HAP-1 (cell line): ENCODE measurements around the gene ADGRG3.

Experiments
- DNase-seq, 2 experiments: peaks; one replicate each; pipeline ENCODE4 v3.0.0-alpha.2; 2016 to 2020; ENCODE audit warnings: low spot score in 2 of 2
- H3K27me3 ChIP-seq: fragments of 250-450 bp; sonication (Bioruptor Pico); 2 replicates; pipeline ENCODE4 v1.5.1; 2020; ENCODE audit warnings: low read depth, mild to moderate bottlenecking, moderate library complexity
- H3K36me3 ChIP-seq: fragments of 250-450 bp; sonication (Bioruptor Pico); replicated peaks from 2 replicates; pipeline ENCODE4 v1.5.1; 2020; ENCODE audit warnings: mild to moderate bottlenecking
- H3K4me1 ChIP-seq: fragments of 250-450 bp; sonication (Bioruptor Pico); 2 replicates; pipeline ENCODE4 v1.5.1; 2020; ENCODE audit warnings: mild to moderate bottlenecking
- H3K4me3 ChIP-seq: fragments of 250-450 bp; sonication (Bioruptor Pico); 2 replicates; pipeline ENCODE4 v1.5.1; 2020; ENCODE audit warnings: mild to moderate bottlenecking, moderate library complexity
- H3K9me3 ChIP-seq: fragments of 250-450 bp; sonication (Bioruptor Pico); 2 replicates; pipeline ENCODE4 v1.5.1; 2020; ENCODE audit warnings: mild to moderate bottlenecking, moderate library complexity
- in situ Hi-C: fragments of 300-500 bp; cut with MboI; formaldehyde crosslinking; loops from 3 replicates; pipeline ENCODE4 v1.14.3; 2020; ENCODE audit warnings: low sequenced_read_pairs, inconsistent platforms, mixed read lengths

The ADGRG3 gene

DNA sequence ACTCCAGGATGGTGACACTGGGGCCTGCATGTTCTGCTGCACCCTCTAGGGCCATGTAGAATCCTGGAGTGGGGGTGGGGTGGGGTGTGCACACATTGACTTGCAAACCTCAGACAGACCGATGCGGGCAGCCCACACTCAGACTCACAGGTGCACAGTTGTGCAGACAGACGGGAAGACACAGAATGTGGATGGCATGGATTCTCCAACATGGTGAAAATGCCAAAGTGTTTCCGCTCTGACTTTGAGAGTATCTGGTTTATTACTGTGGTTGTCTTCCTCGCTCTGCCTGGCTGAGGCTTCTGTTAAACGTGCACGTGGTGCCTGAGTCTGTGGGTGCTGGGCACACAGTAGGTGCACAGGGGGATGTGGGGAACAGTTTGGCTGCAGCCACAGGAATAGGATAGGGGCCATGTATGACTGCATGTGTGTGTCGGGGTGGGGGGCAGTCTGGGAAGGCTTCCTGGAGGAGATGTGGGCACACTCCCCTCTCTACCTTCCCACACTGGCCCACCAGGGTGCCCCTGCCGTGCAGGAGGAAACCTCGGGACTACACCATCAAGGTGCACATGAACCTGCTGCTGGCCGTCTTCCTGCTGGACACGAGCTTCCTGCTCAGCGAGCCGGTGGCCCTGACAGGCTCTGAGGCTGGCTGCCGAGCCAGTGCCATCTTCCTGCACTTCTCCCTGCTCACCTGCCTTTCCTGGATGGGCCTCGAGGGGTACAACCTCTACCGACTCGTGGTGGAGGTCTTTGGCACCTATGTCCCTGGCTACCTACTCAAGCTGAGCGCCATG, 9.0 kb upstream of the ADGRG3 start:
- H3K9me3 ChIP-seq: no peaks in the 10 kb centered on the region
- no peaks in the 10 kb centered on the region for H3K27me3 ChIP-seq
- no peaks in the 10 kb centered on the region for H3K4me1 ChIP-seq
- DNase-seq: no peak
- in situ Hi-C loops: no loop called here
- H3K36me3 ChIP-seq: no peaks in the 10 kb centered on the region
- no peak overlapping the region for H3K4me3 ChIP-seq

DNA sequence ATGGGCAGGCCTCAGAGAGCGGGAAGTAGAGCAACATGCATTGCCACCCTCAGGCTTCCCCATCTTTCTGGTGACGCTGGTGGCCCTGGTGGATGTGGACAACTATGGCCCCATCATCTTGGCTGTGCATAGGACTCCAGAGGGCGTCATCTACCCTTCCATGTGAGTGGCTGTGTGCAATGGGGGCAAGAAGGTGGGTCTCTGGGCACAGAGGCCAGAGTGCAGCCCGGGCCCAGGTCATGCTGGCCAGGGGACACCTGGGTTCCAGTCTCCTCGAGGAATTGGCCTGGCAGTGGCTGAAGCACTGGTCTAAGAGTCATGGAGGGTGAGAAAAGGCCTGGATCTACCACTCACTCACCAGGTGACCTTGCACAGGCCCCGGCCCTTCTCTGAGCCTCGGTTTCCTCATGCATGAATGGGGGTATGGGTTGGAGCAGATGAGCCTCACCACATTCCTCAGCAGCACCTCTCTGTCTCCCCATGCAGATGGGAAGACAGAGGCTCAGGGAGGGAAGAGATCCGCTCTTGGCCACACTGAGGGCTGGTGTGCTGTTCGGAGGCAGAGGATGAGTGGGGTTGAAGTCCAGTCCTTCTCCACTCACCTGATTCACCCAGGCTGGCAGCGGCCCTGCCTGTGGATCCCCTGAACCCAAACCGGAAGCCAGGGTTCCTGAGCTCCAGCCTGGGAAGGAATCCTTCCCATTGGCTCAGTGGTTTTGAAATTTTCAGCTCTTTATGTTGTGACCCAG, 7.2 kb upstream of the ADGRG3 start:
- Histone ChIP-seq H3K9me3 (no peaks in the 10 kb centered on the region), H3K36me3 (no peaks in the 10 kb centered on the region), H3K4me1 (no peaks in the 10 kb centered on the region), H3K4me3 (no peak overlapping the region), H3K27me3 (no peaks in the 10 kb centered on the region)
- in situ Hi-C loops: no loop called here
- no peak for DNase-seq

GRCh38 chr16:57661510-57661909, 6.6 kb upstream of the ADGRG3 start:
- no peaks in the 10 kb centered on the region for H3K9me3 ChIP-seq
- in situ Hi-C loops: no loop called here
- no peak for DNase-seq
- H3K4me3 ChIP-seq: no peak overlapping the region
- no peaks in the 10 kb centered on the region for H3K36me3 ChIP-seq
- H3K4me1 ChIP-seq: no peaks in the 10 kb centered on the region
- no peaks in the 10 kb centered on the region for H3K27me3 ChIP-seq

DNA sequence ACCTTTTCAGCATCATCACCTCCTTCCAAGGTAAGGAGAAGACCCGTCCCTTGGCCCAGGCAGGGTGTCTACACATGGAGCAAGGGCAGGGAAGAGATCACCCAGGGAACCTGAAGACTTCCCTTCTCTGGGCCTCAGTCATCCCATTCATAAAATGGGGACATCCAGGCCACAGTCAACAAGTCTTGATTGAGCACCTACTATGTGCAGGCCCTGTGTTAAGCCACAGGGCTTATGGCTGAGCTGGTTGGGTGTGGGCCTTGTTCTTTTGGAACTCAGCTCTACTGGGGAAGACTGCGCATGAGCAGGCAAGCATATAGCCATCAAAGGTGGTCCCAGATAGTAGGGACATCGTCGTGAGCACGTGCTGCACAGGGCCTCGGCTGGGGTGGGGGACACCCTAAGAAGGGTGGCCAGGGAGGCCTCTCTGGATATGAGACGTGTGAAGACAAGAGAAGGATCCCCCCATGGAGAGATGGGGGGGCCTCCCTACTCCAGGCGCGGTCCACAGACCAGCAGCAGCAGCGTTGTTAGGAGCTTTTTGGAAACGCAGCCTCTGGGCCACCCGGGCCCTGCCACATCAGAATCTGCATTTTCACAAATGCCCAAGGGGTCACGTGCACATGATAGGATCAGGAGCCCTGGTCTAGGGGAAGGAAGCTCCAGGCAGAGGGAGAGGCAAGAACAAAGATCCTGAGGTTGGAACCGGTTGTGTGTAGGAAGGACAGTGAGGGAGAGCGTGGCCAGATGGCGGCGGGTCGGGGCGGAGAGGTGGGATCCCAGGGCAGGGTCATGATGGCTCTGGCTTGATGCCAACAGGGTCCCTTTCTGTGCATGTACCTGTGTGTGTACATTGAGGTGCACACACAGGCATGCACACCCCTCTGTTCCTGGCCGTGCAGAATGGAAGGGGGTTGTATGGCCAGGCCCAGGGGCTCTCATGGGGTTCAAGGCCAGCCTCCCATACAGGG, 5.9 kb upstream of the ADGRG3 start:
- H3K9me3 ChIP-seq: no peaks in the 10 kb centered on the region
- H3K36me3 ChIP-seq: no peaks in the 10 kb centered on the region
- H3K4me3 ChIP-seq: no peak overlapping the region
- no peaks in the 10 kb centered on the region for H3K27me3 ChIP-seq
- no peak for DNase-seq
- no peaks in the 10 kb centered on the region for H3K4me1 ChIP-seq
- in situ Hi-C loops: no loop called here

- in situ Hi-C loops: no loop called here
- Histone ChIP-seq H3K4me3 (no peak overlapping the region), H3K36me3 (no peaks in the 10 kb centered on the region), H3K9me3 (no peaks in the 10 kb centered on the region), H3K27me3 (no peaks in the 10 kb centered on the region), H3K4me1 (no peaks in the 10 kb centered on the region)
- DNase-seq: no peak
Observed at GRCh38 chr16:57663436-57663835, 4.7 kb upstream of the ADGRG3 start.

DNA sequence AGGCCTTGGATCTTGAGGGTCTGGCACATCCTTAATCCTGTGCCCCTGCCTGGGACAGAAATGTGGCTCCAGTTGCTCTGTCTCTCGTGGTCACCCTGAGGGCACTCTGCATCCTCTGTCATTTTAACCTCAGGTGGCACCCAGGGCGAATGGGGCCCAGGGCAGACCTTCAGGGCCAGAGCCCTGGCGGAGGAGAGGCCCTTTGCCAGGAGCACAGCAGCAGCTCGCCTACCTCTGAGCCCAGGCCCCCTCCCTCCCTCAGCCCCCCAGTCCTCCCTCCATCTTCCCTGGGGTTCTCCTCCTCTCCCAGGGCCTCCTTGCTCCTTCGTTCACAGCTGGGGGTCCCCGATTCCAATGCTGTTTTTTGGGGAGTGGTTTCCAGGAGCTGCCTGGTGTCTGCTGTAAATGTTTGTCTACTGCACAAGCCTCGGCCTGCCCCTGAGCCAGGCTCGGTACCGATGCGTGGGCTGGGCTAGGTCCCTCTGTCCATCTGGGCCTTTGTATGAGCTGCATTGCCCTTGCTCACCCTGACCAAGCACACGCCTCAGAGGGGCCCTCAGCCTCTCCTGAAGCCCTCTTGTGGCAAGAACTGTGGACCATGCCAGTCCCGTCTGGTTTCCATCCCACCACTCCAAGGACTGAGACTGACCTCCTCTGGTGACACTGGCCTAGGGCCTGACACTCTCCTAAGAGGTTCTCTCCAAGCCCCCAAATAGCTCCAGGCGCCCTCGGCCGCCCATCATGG, 4.0 kb upstream of the ADGRG3 start:
- no peaks in the 10 kb centered on the region for H3K36me3 ChIP-seq
- in situ Hi-C loops: no loop called here
- DNase-seq: no peak
- no peak overlapping the region for H3K4me3 ChIP-seq
- H3K4me1 ChIP-seq: no peaks in the 10 kb centered on the region
- no peaks in the 10 kb centered on the region for H3K27me3 ChIP-seq
- no peaks in the 10 kb centered on the region for H3K9me3 ChIP-seq

- Histone ChIP-seq H3K9me3 (no peaks in the 10 kb centered on the region), H3K36me3 (no peaks in the 10 kb centered on the region), H3K27me3 (no peaks in the 10 kb centered on the region), H3K4me1 (no peaks in the 10 kb centered on the region), H3K4me3 (no peak overlapping the region)
- no peak for DNase-seq
- in situ Hi-C loops: no loop called here
Observed at GRCh38 chr16:57664662-57665025, 3.5 kb upstream of the ADGRG3 start.

DNA sequence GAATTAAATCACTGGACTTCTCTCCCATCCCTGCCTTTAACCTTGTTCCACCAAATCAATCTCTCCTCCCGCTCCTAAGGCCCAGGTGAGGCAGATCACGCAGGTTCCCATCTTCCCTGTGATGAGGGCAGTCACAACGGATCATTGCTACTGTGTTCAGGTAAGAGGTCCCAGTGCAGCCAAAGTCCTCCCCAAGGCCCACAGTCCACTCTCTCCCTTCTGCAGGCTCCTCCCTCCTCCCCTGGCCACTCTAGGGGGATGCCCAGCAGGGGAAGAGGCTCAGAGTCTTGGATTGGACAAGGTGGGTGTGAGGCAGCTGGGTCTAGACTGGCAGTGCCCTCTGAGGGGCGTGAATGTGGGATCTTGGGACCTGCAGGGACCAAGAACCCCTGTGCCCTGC, 2.6 kb upstream of the ADGRG3 start:
- in situ Hi-C loops: no loop called here
- H3K27me3 ChIP-seq: no peaks in the 10 kb centered on the region
- no peaks in the 10 kb centered on the region for H3K36me3 ChIP-seq
- no peak overlapping the region for H3K4me3 ChIP-seq
- H3K9me3 ChIP-seq: no peaks in the 10 kb centered on the region
- DNase-seq: no peak
- no peaks in the 10 kb centered on the region for H3K4me1 ChIP-seq

- no peaks in the 10 kb centered on the region for H3K9me3 ChIP-seq
- no peaks in the 10 kb centered on the region for H3K36me3 ChIP-seq
- in situ Hi-C loops: no loop called here
- H3K27me3 ChIP-seq: no peaks in the 10 kb centered on the region
- DNase-seq: no peak
- H3K4me3 ChIP-seq: no peak overlapping the region
- no peaks in the 10 kb centered on the region for H3K4me1 ChIP-seq
Observed at GRCh38 chr16:57666353-57667047, 1.6 kb upstream of the ADGRG3 start.

DNA sequence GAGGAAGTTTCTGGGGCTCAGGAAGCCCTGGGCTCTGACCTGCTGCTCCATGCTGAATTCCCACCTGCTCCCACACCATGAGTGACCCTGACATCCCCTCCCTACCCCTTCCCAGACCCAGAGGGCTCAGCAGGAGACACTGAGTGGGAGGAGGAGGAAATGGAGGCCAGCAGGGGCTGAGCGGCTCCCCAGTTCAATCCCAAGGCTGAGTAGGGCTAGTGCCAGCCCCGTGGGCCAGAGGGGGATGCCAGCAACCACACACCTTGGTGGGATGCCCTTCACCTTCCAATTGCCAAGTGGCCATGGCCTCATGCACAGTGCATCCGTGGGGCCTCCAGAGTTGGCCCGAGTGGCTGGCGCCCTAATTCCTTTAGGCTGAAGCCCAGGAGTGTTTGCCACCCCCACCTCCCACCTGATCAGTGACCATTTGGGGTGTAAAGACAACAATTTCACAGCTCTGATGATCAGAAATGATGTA, 1.0 kb upstream of the ADGRG3 start:
- DNase-seq: no peak

DNA sequence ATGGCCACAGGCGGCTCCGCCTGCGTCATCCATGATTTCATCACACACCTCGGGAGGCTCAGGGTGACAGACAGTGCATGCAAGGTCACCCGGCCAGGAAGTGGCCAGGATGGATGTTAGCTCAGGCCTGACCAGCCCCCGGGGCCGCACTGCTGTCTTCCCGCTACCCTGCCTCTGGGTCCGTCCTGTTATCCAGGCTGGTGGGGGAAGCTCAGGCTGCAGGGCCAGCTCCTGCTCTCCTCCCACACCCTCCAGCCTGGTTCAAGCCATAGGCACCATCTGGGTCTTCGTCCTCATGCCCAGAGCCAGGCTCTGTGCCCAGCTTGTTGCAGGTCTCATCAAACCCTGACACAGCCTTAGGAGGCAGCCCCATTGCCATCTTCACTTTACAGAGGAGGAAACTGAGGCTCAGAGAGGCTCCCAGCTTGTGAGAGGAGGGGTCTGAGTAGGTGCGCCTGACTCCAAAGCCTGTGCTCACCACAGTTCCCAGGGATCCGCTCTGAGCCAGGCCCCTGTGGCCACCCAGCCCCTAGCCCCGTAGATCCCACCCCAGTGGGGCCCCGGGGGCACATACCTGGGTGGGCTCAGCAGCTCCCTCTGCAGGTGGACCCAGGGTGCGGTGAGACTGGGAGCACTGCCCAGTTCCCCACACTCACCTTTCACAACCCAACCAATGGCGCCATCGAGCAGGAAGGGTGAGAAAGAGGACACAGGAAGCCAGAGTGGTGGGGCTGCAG, 412 bp upstream of the ADGRG3 start:
- in situ Hi-C loops: no loop called here

More for the DNA sequence above, 1.0 kb upstream of the ADGRG3 start:
- H3K4me3 ChIP-seq: no peak overlapping the region
- H3K4me1 ChIP-seq: no peaks in the 10 kb centered on the region
- no peaks in the 10 kb centered on the region for H3K27me3 ChIP-seq
- in situ Hi-C loops: no loop called here
- no peaks in the 10 kb centered on the region for H3K9me3 ChIP-seq
- no peaks in the 10 kb centered on the region for H3K36me3 ChIP-seq

More for the DNA sequence above, 412 bp upstream of the ADGRG3 start:
- H3K4me3 ChIP-seq: no peak overlapping the region
- 0 out of 2 replicates have a peak, but pooled peaks cover 2% of the 10 kb centered on the region for H3K27me3 ChIP-seq
- H3K4me1 ChIP-seq: no peaks in the 10 kb centered on the region
- H3K36me3 ChIP-seq: no peaks in the 10 kb centered on the region
- H3K9me3 ChIP-seq: no peaks in the 10 kb centered on the region
- DNase-seq: peak in 1 of 2 experiments; percentile 26
